Sigmoid colon (tissue), 3 donors: Measurements from ENCODE around the gene SPARCL1.

Experiments
- POLR2A ChIP-seq, 2 donors: fragments of 450-650 bp; IDR thresholded peaks; one replicate each; pipeline ENCODE4 v1.6.1; 2016; ENCODE audit warnings: antibody characterized with exemption in 2 of 2, mild to moderate bottlenecking in 2 of 2, moderate library complexity in 2 of 2
- TF ChIP-seq, protein P1 (sequence below), 4 experiments: fragments of 450-650 bp in 3 of 4; fragments of 200-600 bp in 1 of 4; IDR thresholded peaks; one replicate each; pipeline ENCODE4 v1.5.1; 2016 to 2019; ENCODE audit warnings: antibody characterized with exemption in 4 of 4, mild to moderate bottlenecking in 3 of 4, moderate library complexity in 2 of 4

DNA sequence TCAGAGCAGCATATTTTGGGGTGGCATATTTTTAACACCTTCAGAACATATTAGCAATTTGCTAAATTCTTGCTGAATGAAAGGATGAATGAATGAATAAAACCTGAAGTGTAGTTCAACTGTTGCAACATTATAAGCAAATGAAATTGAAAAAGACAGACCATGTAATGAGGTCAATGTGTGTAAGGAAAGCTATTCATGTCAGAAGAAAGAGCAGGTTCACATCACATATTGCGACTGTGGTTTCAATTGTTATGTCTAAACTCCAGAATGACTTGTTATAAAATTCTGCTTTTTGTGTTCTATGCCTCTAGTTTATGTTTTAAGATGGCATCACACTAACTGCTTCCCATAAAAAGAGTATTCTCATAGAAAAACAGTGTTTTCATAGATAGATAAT lies 46.2 kb upstream of the SPARCL1 start:
- TF ChIP-seq, protein P1, sequence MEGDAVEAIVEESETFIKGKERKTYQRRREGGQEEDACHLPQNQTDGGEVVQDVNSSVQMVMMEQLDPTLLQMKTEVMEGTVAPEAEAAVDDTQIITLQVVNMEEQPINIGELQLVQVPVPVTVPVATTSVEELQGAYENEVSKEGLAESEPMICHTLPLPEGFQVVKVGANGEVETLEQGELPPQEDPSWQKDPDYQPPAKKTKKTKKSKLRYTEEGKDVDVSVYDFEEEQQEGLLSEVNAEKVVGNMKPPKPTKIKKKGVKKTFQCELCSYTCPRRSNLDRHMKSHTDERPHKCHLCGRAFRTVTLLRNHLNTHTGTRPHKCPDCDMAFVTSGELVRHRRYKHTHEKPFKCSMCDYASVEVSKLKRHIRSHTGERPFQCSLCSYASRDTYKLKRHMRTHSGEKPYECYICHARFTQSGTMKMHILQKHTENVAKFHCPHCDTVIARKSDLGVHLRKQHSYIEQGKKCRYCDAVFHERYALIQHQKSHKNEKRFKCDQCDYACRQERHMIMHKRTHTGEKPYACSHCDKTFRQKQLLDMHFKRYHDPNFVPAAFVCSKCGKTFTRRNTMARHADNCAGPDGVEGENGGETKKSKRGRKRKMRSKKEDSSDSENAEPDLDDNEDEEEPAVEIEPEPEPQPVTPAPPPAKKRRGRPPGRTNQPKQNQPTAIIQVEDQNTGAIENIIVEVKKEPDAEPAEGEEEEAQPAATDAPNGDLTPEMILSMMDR (IDR thresholded peaks at IDR 0.05) = no peak
- TF ChIP-seq POLR2A (IDR thresholded peaks at IDR 0.05) = no peak
